HFFc6 (cell line): ENCODE data around the gene ENOX2. TPM values are rescaled to one million over a fixed set of nuclear protein-coding genes. Genes with fewer than 3 reads are reported as not detected.

Source experiments
- DNase-seq: peaks from one replicate; pipeline ENCODE4 v3.0.0-alpha.2; 2018
- H3K27ac Mint-ChIP-seq: 2 replicates; pipeline ENCODE4 v1.8.0; 2020; ENCODE audit warnings: mild to moderate bottlenecking, mixed read lengths
- H3K27me3 Mint-ChIP-seq: 2 replicates; pipeline ENCODE4 v1.8.0; 2021; ENCODE audit warnings: mild to moderate bottlenecking, moderate library complexity, mixed read lengths; ENCODE audit not compliant: insufficient read depth
- H3K36me3 Mint-ChIP-seq: 2 replicates; pipeline ENCODE4 v1.8.0; 2021; ENCODE audit warnings: low read depth, mixed read lengths
- H3K4me1 Mint-ChIP-seq: 2 replicates; pipeline ENCODE4 v1.8.0; 2020; ENCODE audit warnings: low read depth, mixed read lengths
- H3K4me3 Mint-ChIP-seq: 2 replicates; pipeline ENCODE4 v1.8.0; 2020; ENCODE audit warnings: mild to moderate bottlenecking, moderate library complexity, mixed read lengths
- H3K9me3 Mint-ChIP-seq: 2 replicates; pipeline ENCODE4 v1.8.0; 2020; ENCODE audit warnings: mild to moderate bottlenecking, mixed read lengths
- CTCF ChIP-seq: fragments of 200-600 bp; sonication (generic); IDR thresholded peaks from 2 replicates; pipeline ENCODE4 v1.5.0; 2021; ENCODE audit warnings: antibody characterized with exemption, mild to moderate bottlenecking
- total RNA-seq, 6 experiments: library from RNA; stranded (reverse); fragmentation: NEBNext Ultra II Directional; extraction: Animal tissue kit (Norgen Biotek cat#: 25700); gene quantifications; 2 replicates in 1 of 6; 3 replicates in 5 of 6; pipeline ENCODE4 v1.2.3, GENCODE V29; 2021

The ENOX2 gene
- total RNA-seq, 6 experiments from 2014 or later: 10.8 to 13.5 (median 11.9) TPM

DNA sequence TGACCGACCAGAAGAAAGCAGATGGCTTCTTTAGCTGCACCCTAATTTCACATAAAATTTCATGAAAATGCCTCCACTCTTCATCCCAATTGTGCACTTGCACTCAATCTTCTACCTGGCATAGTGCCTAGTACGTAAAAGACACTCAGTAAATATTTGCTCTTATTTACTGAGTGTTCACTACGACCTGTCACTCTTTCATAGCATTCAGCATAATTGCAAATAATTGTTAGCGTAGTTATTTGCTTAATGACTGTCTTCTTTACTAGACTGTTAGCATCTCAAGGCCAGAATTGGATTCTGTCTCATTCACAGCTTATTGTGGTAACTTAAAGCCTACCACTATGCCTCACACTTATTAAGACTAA lies 130.2 kb downstream of the ENOX2 start:
- Mint-ChIP-seq H3K27ac (peak overlapping the region; percentile 92), H3K27me3 (peaks cover 3% of the 10 kb centered on the region; the same call in 1 of the 2 replicates), H3K4me1 (peaks cover 37% of the 10 kb centered on the region), H3K4me3 (peak overlapping the region; percentile 46; the same call in 1 of the 2 replicates), H3K9me3 (no peaks in the 10 kb centered on the region), H3K36me3 (no peaks in the 10 kb centered on the region)
- DNase-seq: no peak
- TF ChIP-seq CTCF: no peak

GRCh38 chrX:130772105-130772775 lies 130.8 kb downstream of the ENOX2 start:
- peaks cover 3% of the 10 kb centered on the region; the same call in 1 of the 2 replicates for H3K27me3 Mint-ChIP-seq
- H3K4me3 Mint-ChIP-seq: peak overlapping the region; percentile 46
- H3K36me3 Mint-ChIP-seq: no peaks in the 10 kb centered on the region
- no peaks in the 10 kb centered on the region for H3K9me3 Mint-ChIP-seq
- peak; percentile 79 for DNase-seq
- H3K4me1 Mint-ChIP-seq: peaks cover 37% of the 10 kb centered on the region
- H3K27ac Mint-ChIP-seq: peak overlapping the region; percentile 92
- TF ChIP-seq CTCF: no peak

- peaks cover 37% of the 10 kb centered on the region for H3K4me1 Mint-ChIP-seq
- no peaks in the 10 kb centered on the region for H3K36me3 Mint-ChIP-seq
- H3K27ac Mint-ChIP-seq: peak overlapping the region; percentile 92
- no peaks in the 10 kb centered on the region for H3K9me3 Mint-ChIP-seq
- peaks cover 3% of the 10 kb centered on the region; the same call in 1 of the 2 replicates for H3K27me3 Mint-ChIP-seq
- no peak for TF ChIP-seq CTCF
- H3K4me3 Mint-ChIP-seq: peak overlapping the region; percentile 32; the same call in 1 of the 2 replicates
- no peak for DNase-seq
These were observed 131.4 kb downstream of the ENOX2 start for GRCh38 chrX:130771648-130772047.

DNA sequence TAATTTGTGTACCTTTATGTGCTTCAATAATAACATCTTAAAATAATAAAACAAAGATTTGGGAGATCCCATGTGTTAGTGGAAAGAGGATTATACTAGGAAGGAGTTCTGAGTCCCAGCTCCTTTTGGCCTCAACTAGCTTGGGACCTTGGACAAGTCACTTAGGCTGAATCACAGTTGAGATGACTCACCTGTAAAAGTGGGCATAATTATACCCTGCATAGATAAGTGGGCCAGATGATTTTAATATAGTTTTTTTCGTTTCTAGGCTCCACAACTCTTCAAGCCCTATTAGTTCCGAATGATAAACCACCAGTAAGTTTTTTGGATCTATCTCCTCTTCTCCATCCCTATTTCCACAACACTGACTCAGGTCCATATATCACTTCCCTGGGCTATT lies 131.8 kb downstream of the ENOX2 start:
- H3K27me3 Mint-ChIP-seq: peaks cover 3% of the 10 kb centered on the region; the same call in 1 of the 2 replicates
- 0 out of 2 replicates have a peak overlapping the region, but pooled peaks have one; percentile 32 for H3K4me3 Mint-ChIP-seq
- no peaks in the 10 kb centered on the region for H3K36me3 Mint-ChIP-seq
- peak overlapping the region; percentile 92 for H3K27ac Mint-ChIP-seq
- H3K9me3 Mint-ChIP-seq: no peaks in the 10 kb centered on the region
- peaks cover 37% of the 10 kb centered on the region for H3K4me1 Mint-ChIP-seq
- TF ChIP-seq CTCF: no peak
- DNase-seq: peak; percentile 13

DNA sequence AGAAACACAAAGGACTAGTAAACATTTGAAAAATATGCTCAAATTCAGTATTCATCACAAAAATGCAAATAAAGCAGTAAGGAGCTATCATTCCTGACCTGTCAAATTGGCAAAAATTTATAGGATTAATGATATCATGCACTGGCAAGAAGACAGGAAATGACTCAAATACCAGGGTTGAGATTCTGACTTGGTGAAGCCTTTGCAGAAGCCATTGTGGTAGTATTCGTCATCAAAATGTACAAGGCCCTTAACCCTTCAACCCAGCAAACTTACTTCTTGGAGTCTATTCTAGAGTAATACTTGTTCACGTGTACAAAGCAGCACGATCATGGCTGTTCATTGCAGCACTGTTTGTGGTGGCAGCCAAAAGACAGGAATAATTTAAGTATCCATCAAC lies 132.4 kb downstream of the ENOX2 start:
- DNase-seq: peak; percentile 78
- Mint-ChIP-seq H3K9me3 (no peaks in the 10 kb centered on the region), H3K4me3 (peak overlapping the region; percentile 34; the same call in 1 of the 2 replicates), H3K36me3 (no peaks in the 10 kb centered on the region), H3K27ac (peak overlapping the region; percentile 92), H3K4me1 (peaks cover 37% of the 10 kb centered on the region), H3K27me3 (peaks cover 3% of the 10 kb centered on the region; the same call in 1 of the 2 replicates)
- TF ChIP-seq CTCF: no peak
